Fibroblast of pulmonary artery (primary cell): ENCODE data around the gene GON7.

ENCODE experiments used
- DNase-seq: peaks from one replicate; pipeline ENCODE4 v3.0.0-alpha.2; 2010; ENCODE audit warnings: low read depth
- H3K4me3 ChIP-seq: replicated peaks from 2 replicates; pipeline ENCODE4 v1.5.1; 2011; ENCODE audit warnings: low read depth, mild to moderate bottlenecking, control low read depth, low read length, moderate library complexity
- TF ChIP-seq, protein P1 (sequence below): IDR thresholded peaks from 2 replicates; pipeline ENCODE4 v1.5.1; 2011; ENCODE audit warnings: mild to moderate bottlenecking, control low read depth, low read length, inconsistent platforms; ENCODE audit errors: missing control alignments

The GON7 gene

DNA sequence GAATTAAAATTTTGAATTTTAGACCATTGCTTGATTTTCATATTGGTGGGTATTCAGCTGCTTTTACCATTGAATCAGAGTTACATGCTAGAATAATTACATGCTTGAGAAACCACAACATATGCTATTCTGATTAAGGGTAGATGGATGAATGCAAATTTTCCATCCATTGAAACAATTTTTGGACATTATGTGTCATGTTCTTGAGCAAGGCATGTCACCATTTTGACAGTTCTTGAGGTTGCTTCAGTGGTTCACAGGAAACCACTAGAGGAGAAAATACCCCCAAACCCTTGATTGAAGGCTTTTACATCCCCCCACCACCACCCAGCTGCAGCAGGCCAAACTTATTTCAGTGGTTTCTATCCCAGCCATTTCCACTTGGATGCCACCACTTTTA, 13.6 kb upstream of the GON7 start:
- no peak for DNase-seq

DNA sequence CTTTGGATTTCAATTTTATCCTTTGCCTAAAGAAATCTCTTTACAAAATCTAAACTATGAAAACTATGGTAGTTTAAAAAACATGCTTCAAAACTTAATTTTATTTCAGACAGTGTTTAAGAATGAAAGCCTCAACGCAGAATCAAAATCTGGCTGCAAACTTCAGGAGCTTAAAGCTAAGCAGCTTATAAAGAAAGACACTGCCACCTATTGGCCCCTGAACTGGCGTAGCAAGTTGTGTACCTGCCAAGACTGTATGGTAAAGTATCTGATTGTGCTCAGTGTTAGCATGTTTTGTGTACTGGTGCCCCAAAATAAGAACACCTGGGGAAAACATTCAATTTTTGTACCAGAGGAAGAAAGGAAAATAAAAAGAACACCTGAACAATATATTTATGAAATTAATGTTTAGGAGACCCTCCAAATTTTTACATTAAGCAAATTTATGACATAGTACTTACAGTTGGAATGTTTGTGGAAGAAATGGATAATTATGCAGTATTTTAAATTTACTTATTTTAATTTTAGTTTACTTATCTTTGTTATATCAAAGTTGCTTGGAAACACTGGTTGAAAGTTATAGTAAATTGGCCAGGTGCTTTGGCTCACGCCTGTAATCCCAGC, 12.3 kb upstream of the GON7 start:
- H3K4me3 ChIP-seq, result no peak overlapping the region
- peak; percentile 78 for DNase-seq
- TF ChIP-seq, protein P1, sequence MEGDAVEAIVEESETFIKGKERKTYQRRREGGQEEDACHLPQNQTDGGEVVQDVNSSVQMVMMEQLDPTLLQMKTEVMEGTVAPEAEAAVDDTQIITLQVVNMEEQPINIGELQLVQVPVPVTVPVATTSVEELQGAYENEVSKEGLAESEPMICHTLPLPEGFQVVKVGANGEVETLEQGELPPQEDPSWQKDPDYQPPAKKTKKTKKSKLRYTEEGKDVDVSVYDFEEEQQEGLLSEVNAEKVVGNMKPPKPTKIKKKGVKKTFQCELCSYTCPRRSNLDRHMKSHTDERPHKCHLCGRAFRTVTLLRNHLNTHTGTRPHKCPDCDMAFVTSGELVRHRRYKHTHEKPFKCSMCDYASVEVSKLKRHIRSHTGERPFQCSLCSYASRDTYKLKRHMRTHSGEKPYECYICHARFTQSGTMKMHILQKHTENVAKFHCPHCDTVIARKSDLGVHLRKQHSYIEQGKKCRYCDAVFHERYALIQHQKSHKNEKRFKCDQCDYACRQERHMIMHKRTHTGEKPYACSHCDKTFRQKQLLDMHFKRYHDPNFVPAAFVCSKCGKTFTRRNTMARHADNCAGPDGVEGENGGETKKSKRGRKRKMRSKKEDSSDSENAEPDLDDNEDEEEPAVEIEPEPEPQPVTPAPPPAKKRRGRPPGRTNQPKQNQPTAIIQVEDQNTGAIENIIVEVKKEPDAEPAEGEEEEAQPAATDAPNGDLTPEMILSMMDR, result peak; percentile 73

More for the DNA sequence above, 13.6 kb upstream of the GON7 start:
- H3K4me3 ChIP-seq, result no peak overlapping the region
- TF ChIP-seq, protein P1, result no peak

DNA sequence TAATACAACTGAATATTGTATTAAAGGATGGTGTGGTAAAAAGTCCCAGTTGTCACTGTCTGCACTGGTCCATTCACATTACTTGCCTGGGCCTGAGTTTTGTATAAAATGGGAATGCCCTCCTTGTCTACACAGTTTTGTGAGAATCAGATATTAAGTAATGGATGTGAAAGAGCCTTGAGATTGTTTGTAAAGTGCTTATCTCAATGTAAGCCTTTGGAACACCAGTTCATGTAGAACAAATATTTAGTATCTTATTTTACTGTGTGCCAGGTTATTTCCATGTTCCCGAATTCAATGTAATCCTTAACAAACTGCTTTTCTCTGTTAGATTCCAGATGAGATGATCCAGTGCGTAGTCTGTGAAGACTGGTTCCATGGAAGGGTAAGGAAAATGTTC, 7.7 kb upstream of the GON7 start:
- H3K4me3 ChIP-seq, result no peak overlapping the region
- TF ChIP-seq, protein P1, result no peak
- no peak for DNase-seq

DNA sequence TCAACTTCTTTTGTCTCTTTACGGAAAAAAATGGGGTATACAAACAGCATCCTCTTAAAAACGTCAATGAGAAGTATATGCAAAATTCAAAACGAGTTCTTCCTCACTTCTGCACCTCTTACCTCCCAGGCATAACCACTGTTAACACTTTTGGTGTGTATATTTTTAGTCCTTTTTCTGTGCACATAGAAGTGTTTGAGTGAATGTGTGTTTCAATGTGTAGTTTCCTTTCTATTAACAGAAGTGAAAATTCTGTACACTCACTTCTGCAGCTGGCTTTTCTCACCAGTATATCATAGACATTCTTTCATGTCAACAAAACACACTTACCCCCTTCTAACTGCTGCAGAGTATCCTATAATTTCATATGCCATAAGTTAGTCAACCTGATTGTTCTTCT, 5.6 kb upstream of the GON7 start:
- H3K4me3 ChIP-seq, result no peak overlapping the region
- DNase-seq, result no peak
- TF ChIP-seq, protein P1, result no peak

DNA sequence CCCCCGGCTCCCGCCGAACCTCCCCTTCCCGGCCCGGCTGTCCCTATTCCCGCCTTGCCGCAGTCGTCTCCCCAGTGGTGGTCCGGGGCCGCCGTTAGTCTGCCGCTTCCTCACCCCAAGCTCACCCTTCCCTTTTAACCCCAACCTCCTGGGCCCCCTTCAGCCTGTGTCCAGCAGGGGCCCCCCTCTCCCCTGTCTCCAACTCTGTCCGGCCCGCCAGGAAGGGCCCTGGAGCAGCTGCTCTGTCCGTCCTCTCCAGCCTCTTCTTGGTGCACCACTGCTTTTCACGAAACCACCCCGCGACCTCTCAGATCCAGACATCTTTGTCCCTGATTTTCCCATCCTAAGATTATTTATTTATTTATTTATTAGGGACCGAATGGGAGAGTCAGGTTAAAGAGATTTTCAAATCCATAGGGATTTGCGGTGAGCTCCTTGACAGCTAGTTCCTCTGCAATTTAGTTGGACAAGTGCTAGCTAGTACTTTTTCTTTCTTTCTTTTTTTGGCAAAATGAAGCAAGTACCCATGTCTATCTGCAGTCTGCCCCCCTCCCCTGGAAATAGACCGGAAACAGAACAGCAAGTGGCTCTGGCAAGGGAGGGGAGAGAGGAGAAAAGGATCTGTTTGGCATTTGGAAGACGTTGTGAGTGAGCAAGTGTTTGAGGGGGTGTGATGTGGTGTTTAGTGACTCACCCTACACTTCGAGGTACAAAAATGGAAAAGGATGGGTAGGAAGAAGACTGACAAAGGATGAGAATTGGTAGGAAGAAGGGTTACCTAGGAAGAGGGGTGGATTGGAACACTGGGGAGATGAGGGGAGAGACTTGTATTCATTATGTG, 823 bp upstream of the GON7 start:
- TF ChIP-seq, protein P1, result peak; percentile 36
- peak; percentile 53 for DNase-seq
- H3K4me3 ChIP-seq, result peak overlapping the region; percentile 93

DNA sequence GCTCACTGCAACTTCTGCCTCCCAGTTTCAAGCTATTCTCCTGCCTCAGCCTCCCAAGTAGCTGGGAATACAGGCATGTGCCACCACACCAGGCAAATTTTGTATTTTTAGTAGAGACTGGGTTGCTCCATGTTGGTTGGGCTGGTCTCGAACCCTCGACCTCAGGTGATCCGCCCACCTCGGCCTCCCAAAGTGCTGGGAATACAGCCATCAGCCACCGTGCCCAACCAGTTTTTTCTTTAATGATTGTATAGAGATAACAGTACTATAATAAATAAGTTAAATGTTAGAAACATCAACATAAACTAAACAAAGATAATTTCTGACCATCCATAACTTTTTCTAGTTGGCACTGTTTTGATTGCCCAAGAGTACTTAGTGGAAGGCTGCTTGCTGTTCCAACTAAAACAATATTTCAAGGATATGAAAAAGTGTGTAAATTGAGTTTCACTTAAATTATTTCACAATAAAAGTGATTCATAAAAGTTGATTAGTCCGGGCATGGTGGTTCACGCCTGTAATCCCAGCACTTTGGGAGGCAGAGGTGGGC, 5.6 kb downstream of the GON7 start:
- no peak for DNase-seq
- TF ChIP-seq, protein P1, result no peak
- no peak overlapping the region for H3K4me3 ChIP-seq

DNA sequence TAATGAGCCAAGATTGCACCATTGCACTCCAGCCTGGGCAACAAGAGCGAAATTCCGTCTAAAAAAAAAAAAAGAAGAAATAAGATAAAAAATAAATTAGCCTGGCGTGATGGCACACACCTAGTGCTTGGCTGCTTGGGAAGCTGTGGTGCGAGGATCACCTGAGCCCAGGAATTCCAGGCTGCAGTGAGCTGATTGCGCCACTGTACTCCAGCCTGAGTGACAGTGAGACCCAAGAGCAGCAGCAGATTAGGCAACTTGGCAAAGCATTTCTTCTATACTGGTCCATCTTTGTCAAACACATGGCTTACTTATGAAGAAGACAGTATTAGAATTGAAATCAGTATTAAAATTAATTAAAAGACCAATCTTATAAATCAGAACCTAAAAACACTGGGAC, 6.3 kb downstream of the GON7 start:
- TF ChIP-seq, protein P1, result no peak
- no peak overlapping the region for H3K4me3 ChIP-seq
- no peak for DNase-seq
